ENCODE results near the gene FCHO2.

The FCHO2 gene

DNA sequence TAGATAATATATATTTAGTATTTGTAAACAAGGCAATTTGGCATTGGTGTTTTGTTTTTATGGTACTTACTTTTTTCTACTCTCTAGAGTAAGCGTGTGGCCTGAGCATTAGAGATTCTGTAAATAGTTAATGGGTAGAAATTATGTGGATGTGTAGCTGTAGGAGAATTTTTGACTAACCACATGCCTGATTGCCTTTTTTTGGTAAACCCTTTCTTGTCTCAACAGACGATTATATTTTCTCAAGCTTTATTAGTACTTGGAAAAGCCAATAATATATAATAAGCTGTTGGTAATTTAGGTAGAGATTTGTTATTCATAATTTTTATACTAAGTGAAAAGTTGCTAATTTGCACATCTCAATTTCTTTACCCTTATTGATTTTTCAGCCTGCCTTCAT, 76.8 kb downstream of the FCHO2 start:
- no peak for DNase-seq

DNA sequence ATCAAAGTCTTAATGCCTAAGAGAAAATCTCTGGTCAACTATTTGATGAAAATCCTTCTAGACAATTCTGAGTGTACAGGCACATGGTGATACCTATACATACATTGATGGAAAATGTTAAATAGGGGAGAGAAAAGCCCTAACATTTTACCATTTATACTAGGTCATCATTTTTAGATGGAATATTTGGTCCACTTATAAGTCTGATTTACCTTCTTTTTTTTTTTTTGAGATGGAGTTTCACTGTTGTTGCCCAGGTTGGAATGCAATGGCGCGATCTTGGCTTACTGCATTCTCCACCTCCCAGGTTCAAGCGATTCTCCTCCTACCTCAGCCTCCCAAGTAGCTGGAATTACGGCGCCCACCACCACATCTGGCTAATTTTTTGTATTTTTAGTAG, 81.7 kb downstream of the FCHO2 start:
- no peak for DNase-seq

DNA sequence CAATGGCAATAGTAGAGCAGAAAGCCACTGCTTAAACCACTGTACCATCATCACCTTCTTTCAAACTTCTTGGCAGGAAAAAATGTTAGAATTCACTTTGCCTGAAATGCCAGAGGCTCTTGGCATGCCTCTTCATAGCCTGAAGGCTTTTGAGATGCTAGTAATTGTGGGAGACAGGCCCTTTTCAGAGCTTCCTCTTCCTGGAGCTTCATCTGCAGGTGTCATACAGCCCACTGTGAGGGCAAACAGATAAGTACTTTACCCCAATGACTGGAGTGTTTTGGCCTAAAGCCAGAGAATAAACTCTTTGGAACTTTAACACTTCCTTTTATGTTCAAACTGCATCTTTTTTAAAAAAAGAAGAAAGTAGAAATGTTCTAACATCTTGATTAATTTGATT, 83.2 kb downstream of the FCHO2 start:
- DNase-seq: no peak

DNA sequence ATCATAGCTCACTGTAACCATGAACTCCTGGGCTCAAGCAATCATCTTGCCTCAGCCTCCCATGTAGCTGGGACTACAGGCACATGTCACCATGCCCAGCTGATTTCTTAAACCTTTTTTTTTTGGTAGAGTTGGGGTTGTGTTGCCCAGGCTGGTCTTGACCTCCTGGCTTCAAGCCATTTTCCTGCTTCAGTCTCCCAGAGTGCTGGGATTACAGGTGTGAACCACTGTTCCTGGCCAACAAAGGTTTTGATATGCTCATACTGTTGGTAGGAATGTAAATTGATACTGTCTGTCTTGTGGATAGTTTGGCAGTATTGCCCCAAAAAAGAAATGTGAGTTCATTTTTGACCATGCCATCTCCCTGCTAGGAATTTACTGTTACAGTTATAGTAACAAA, 87.2 kb downstream of the FCHO2 start:
- no peak for DNase-seq

DNA sequence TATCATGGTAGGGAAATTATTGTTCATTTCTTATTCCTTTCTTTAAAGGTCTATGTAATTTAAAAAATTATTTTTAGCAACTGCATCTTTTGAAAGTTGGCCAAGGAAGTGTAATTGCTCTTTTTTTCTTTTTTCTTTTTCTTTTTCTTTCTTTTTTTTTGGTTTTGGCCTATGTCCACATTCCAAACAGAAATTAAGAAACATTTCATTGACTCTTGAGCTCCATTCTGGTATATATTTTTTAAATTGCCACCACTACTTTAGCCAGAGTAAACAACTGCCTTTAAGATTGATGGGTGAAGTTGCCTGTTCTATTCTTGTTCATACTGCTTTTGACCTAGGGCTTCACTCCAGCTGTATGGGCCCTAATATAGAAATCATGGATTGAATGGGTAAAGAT, 88.7 kb downstream of the FCHO2 start:
- no peak for DNase-seq

DNA sequence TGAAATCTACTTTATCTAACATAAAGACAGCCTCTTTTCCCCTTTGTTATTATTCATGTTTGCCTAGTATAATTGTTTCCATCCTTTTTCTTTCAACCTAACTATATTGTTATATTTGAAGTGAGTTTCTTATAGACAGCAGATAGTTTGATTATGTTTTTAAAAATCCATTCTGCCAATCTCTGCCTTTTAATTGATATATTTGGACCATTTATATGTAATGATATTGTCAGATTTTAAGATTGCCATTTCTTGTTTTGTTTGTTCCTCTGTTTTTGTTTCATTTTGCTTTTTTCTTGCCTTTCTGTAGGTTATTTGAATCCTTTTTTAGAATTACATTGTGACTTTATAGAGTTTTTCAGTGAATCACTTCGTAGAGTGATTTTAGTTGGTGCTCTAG, 89.8 kb downstream of the FCHO2 start:
- DNase-seq: no peak

DNA sequence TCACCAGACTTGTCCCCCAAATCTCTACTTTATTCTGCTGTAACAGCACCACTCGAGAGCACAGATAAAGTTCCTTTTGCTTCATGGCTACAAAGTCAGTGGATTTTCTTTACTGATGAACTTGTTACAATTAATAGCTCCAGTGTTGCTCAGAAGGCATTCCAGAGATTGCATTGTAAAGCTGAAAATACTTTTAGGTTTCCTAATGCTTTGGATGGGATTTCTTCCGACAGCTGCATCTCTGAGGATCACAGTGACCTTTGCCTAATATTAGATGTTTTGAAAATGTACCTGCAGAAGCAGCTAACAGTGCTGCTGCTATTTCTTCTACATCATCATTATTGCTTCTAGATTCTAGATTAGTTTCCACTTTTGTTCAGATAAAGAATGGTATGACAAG, 105.8 kb downstream of the FCHO2 start:
- DNase-seq: no peak

DNA sequence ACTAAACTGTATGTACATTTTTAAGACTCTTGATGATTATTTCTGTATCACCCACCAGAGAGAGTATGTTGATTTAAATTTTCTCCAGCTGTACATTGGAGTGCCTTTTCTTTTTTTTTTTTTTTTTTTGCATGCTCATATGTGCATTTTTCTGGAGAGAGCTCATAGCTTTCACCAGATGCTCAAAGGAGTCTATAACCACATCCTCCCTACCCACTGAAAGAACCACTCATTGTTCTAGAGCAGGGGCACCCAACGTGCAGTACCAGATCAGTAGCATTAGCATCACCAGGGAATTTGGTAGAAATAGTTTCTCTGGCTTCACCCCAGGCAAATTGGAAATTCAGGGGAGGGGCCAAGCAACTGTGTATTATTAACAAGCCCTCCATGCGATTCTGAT, 110.6 kb downstream of the FCHO2 start:
- DNase-seq: no peak

DNA sequence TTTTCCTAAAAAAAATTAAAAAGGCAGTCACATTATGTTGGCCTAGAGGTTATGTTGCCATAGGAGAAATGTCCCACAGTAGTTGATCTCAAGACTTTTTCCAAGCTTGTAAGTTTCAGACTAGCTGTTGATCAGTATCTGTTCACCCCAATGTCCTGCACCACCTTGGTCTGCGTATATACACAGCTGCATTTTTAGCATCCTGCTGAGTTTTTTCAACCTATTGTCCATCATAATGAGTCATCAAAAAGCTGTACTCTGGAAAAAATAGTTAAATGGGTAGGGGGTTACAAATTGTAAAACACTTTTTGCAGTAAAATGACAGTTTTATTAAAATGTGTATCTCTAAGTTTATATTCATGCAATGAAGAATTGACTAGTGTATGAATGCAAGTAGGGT, 111.4 kb downstream of the FCHO2 start:
- DNase-seq: no peak

DNA sequence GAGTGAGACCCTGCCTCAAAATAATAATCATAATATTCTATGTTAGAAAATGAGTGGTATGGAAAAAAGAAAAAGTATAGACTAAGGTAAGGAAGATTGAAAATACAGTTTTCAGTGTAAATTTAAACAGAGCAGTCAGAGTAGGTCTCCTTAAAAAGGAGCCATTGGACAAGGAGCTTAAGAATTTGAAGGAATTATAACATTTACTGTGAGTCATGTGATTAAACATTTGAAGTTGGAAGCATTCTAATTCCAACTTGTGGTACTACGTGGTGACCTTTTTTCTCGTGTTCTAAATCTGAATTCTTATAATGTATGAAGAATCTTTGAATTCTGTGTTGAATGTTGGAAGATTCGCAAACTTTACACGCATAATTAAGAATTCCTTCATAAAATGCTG, 125.3 kb downstream of the FCHO2 start:
- DNase-seq: no peak

DNA sequence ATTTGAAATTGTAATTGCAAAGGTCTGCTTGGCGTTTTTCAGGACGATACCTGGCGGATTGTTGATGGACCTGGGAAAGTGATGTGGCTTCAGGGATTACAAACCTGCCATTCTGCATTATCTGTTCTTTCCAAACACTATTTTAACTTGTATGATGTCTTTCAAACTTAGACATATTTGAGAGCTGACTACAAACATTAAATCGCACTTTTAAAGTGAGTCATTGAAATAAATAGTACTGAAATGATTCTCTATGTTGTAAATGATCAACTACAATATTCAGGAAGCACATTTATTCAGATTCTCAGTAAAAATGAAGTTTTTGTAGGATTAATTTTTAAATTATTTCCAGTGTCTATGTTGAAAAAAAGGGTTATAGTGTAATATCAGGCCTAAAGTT, 132.2 kb downstream of the FCHO2 start:
- DNase-seq: no peak

DNA sequence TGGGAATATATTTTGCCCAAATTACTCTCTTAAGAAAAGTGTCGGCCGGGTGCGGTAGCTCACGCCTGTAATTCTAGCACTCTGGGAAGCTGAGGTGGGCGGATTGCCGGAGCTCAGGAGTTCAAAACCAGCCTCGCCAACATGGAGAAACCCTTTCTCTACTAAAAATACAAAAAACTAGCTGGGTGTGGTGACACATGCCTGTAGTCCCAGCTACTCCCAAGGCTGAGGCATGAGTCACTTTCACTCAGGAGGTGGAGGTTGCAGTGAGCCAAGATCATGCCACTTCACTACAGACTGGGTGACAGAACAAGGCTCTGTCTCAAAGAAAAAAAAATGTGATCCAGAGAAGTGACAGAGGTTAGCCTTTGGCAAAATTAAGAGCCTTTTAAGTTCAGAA, 138.1 kb downstream of the FCHO2 start:
- DNase-seq: no peak

DNA sequence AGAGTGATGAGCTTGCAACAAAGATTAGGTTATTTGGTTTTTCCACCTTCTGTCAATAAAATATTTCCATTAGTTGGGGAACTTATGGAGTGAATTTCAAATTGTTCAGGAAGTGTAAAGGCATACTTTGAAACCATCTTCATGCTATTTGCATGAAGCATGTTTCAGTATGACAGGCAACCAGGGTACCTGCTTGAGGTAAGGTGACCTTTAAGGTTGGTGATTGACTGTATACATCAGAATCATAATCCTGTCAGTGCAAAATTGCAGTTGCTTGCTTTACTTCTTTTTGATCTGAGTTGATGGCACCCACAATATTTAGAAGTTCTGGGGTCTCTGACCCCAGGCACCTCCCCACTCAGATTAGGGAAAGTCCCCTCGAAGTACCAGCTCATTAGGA, 138.6 kb downstream of the FCHO2 start:
- DNase-seq: no peak

DNA sequence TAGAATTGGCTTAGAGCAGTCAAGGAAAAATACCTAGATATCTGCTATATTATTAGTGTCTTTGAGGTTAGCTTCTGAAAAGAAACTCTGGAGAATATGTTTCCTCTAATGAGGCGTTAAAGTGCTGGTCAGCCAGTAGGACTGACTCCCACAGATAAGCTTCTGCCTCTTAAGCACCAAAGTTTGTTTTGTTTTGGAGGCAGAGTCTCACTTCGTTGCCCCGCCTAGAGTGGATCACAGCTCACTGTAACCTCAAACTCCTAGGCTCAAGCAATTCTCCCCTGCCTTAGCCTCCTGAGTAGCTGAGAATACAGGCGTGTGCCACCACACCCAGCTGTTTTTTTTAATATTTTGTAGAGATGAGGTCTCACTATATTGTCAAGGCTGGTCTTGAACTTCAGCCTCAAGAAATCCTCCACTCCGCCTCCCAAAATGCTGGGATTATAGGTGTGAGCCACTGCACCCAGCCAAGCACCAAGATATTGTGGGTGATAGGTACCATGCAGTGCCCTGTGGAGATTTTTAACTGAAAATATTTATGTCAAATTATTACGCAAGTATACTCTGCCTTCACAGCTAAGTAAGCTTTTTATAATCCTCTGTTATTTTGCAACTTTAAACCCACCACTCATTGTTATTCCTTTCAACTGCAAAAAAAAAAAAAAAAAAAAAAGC, 139.9 kb downstream of the FCHO2 start:
- no peak for DNase-seq

DNA sequence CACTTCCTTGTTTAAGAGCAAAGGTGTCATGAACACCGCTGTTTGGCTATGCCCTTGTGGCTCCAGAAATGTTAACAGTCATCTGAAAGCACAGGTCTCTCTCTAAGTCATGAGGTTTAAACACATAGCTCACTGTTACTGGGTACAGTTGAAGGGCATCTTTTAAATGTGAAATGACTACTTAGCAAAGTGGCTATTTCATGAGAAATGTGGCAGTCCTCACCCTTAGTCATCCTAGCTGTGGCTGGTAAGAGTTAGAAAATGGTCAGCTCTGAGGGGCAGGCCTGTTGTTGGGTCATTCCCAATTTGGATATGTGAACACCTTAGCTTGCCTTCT, 140.4 kb downstream of the FCHO2 start:
- DNase-seq: no peak

DNA sequence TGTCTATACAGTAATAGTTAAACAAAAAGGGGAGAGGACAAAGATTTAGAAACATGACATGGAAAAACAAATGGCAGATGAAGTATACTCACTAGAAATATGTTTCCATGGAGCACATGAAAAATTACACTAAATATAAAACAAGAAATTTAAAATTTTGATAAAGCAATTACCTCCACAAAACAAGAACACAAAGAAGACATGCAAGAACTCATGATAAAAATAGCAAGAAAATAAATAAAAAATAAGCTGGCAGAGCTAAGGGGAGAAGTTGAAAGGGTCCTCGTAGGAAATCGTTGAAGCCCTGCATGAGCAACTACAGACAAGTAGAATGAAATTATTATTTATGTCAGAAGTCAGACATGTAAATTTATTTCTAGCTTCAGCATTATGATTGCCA, 141.9 kb downstream of the FCHO2 start:
- no peak for DNase-seq

DNA sequence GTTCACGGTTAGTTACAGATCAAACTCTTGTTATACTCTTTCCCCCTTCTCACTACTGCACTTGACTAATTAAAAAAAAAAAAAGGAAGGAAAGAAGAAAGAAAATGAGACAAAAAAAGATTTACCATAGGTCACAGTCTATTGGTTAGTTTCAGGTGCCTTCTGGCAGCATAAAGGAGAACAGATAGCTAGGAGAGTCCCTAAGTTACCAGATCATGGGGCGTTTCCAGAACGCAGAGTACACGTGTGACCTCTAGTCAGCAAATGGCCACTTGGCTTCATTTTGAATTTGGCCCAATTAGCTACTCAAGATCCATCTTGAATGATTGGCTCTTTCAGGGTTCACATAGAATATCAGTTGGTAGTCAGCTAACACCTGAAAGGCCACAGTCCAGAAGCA, 144.3 kb downstream of the FCHO2 start:
- DNase-seq: no peak

DNA sequence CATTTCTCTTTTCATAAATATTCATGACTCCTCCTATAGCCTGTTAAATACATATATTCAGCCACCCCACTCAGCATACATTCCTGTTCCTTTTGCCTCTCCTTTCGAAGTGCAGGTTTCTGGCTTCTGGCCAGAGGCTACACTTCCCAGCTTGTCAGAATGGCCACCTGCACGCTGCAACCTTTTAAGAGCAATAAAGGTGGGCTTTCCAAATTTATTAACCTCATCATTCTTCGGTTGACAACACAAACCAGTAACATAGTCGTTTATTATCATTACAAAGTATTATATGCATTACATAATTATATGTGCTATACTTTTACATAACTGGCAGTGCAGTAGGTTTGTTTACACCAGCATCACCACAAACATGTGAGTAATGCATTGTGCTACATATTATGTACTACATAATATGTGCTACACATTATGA, 148.0 kb downstream of the FCHO2 start:
- no peak for DNase-seq

DNA sequence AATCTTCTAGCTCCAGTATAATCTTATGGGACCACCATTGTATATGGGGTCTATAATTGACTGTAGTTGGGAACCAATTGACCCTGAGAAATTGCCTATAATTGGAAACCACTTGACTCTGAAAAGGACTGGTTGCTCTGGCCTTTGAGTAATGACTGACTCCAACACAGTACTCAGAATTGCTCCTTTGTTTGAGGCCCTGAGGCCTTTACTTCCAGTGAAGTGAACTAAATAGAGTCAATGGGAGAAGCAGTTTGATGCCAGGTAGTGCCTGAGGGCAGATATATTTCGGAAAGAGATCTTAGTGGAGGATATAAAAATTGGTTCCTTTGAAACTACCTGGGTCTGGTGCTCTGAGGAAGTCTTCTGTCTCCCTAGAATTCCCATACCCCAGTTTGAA, 148.5 kb downstream of the FCHO2 start:
- DNase-seq: no peak

DNA sequence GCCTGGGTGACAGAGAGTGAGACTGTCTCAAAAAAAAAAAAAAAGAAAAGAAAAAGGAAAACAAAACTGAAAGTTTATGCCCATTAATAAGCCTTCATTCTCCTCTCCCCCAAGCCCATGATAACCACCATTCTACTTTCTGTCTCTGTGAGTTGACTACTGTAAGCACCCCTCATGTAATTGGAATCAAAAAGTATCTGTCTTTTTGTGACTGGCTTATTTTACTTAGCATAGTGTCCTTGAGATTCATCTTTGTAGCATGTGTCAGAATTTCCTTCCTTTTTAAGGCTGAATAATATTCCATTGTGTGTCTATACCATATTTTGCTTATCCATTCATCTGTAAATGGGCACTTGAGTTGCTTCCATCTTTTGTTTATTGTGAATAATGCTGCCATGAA, 150.5 kb downstream of the FCHO2 start:
- DNase-seq: no peak

DNA sequence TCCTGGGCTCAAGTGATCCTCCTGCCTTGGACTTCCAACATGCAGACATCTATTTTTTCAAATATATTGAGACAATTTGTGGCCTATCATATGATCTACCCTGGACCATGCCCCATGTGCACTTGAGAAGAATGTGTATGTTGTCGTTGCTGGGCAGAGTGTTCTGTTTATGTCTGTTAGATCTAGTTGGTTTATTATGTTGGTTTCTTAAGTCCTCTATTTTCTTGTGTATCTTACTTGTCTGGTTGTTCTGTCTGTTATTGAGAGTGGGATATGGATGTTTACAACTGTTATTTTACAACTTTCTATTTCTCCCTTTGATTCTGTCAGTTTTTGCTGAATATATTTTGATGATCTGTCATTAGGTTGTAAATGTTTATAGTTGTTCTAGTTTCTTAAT, 154.3 kb downstream of the FCHO2 start:
- no peak for DNase-seq

DNA sequence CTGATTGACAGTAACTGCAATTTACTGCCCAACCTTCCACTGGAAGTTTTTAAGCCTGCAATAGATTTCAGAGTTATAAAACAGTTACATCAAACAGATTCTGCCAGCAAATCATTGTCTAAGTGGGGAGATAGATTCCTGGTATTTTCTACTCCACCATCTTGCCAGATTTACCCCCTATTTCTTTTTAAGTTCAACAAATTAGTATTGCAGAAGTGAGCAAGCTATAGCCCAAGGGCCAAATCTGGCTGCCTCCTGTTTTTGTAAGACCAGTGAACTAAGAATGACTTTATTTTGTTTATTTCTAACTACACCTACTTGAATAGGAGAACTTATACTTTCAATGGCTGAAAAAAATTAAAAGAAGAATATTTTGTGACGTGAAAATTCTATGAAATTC, 155.7 kb downstream of the FCHO2 start:
- no peak for DNase-seq

DNA sequence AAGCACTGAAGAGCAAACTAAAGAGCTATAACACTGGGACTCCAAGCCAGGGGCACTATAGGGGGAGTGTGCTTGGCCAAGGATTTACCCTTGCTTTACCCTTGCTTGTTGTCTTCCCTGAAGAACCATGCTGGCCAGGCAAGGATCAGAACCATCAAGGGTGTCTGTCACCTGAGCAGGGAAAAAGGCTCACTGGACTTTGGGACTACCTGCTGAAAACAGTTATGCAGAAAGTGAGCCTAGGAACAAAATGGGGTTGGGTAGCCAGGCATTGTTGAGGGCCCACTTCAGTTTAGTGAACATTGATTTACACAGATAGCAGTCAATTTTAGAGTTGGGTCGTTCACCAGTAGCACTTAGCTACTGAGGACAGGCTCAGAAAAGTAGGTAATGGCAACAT, 156.5 kb downstream of the FCHO2 start:
- DNase-seq: no peak

DNA sequence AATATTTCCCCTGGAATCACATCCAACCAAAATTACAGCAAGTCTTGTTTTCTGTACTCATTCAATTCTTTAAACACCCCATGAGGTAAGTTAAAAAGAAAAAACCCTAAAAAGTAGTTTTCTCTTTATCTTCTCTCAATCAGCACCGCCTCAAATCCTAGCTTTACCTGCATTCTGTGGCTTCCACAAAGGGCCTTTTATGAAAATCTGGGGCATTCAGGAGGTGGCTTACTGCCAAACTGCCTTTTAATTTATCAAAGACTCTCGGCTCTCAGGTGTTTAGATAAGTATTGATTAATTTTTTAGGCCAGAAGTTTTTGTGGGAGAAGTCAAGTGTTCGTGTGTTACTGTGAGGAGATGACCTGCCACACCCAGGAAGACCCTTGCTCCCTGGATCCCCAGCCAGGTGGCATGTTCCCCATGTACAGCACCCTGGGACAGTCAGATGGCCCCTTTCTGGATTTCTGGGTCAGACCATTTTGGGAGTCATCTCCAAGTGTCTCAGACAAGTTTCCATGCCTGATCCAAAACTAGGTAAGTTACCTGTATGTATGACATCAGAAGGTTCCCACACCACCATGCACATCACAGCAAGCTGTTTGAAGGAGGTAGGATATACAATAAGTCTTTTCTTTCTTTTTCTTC, 158.3 kb downstream of the FCHO2 start:
- DNase-seq: no peak

DNA sequence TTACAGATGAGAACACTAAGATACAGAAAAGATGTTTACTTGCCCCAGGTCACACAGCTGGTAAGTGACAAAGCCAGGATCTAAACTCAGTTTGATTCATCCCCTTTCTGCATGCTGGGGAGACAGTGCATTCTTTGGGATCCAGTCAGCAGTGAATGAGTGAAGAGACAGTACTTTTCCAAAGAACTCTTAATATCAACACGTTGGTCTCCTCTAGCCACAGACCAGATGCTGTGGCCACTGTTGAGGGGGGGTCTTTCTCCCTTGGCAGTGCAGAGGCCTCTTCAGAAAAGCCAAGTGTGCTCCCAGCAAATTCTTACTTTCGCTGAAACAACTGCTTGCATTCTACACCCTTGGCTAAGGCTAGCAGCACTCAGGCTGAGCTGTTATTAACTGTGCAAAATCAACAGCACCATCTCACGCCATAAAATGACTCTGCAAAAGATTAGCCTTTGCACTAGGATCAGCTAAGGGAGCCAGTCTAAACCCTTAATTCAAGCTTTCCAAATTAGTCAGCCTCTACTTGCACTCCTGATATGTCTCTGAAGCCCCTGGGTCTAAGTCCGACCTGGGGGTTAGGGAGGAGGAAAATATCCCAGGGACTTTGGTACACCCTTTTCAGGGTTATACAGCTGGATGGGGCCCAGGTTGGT, 159.7 kb downstream of the FCHO2 start:
- no peak for DNase-seq

Measured in KG1 (cell line).